Measurements from ENCODE around the gene MUS81.

DNA sequence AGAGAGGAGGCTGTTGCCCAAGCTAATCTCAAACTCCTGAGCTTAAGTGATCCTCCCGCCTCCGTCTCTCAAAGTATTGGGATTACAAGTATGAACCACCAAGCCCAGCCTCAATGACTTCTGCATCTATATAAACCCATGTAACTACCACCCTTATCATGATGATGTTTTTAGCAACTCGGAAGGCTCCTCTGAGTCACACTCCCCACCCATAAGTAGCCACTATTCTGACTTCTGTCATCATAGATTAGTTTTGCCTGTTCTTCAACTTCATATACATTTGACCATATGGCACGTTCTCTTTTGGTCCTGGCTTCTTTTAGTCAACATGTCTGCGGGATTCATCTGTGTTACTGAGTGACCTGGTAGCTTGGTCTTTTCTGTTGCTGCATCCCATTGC, 46.4 kb downstream of the MUS81 start:
- TF ChIP-seq POLR2AphosphoS5 (IDR thresholded peaks at IDR 0.05; ENCODE audit: low read depth), result no peak
- TF ChIP-seq, protein P1, sequence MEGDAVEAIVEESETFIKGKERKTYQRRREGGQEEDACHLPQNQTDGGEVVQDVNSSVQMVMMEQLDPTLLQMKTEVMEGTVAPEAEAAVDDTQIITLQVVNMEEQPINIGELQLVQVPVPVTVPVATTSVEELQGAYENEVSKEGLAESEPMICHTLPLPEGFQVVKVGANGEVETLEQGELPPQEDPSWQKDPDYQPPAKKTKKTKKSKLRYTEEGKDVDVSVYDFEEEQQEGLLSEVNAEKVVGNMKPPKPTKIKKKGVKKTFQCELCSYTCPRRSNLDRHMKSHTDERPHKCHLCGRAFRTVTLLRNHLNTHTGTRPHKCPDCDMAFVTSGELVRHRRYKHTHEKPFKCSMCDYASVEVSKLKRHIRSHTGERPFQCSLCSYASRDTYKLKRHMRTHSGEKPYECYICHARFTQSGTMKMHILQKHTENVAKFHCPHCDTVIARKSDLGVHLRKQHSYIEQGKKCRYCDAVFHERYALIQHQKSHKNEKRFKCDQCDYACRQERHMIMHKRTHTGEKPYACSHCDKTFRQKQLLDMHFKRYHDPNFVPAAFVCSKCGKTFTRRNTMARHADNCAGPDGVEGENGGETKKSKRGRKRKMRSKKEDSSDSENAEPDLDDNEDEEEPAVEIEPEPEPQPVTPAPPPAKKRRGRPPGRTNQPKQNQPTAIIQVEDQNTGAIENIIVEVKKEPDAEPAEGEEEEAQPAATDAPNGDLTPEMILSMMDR (IDR thresholded peaks at IDR 0.05; ENCODE audit: insufficient read depth, low read length), result no peak
- TF ChIP-seq, protein P2, sequence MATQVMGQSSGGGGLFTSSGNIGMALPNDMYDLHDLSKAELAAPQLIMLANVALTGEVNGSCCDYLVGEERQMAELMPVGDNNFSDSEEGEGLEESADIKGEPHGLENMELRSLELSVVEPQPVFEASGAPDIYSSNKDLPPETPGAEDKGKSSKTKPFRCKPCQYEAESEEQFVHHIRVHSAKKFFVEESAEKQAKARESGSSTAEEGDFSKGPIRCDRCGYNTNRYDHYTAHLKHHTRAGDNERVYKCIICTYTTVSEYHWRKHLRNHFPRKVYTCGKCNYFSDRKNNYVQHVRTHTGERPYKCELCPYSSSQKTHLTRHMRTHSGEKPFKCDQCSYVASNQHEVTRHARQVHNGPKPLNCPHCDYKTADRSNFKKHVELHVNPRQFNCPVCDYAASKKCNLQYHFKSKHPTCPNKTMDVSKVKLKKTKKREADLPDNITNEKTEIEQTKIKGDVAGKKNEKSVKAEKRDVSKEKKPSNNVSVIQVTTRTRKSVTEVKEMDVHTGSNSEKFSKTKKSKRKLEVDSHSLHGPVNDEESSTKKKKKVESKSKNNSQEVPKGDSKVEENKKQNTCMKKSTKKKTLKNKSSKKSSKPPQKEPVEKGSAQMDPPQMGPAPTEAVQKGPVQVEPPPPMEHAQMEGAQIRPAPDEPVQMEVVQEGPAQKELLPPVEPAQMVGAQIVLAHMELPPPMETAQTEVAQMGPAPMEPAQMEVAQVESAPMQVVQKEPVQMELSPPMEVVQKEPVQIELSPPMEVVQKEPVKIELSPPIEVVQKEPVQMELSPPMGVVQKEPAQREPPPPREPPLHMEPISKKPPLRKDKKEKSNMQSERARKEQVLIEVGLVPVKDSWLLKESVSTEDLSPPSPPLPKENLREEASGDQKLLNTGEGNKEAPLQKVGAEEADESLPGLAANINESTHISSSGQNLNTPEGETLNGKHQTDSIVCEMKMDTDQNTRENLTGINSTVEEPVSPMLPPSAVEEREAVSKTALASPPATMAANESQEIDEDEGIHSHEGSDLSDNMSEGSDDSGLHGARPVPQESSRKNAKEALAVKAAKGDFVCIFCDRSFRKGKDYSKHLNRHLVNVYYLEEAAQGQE (IDR thresholded peaks at IDR 0.05; ENCODE audit: insufficient replicate concordance, low read depth), result no peak

Measured in HL-60 (cell line).